Gastroesophageal sphincter (tissue), 4 donors: ENCODE results near the gene CADM1. TPM values are rescaled to one million over a fixed set of nuclear protein-coding genes. Genes with fewer than 3 reads are reported as not detected.
A peak's percentile ranks its signal among the peaks of the same experiment; 100 is the strongest.

Experiments
- ATAC-seq: fragments of 150-250 bp; one replicate; pipeline ENCODE4 v1.9.1; 2016; ENCODE audit warnings: mild to moderate bottlenecking, moderate library complexity
- H3K27ac ChIP-seq, 4 donors: fragments of 200-600 bp; sonication (generic) in 3 of 4; 1 replicate in 3 of 4; 2 replicates in 1 of 4; pipeline ENCODE4 v1.5.1; 2016 to 2019
- H3K27me3 ChIP-seq: fragments of 200-600 bp; sonication (generic); one replicate; pipeline ENCODE4 v1.5.1; 2019
- H3K36me3 ChIP-seq, 2 donors: fragments of 200-600 bp; sonication (generic); one replicate each; pipeline ENCODE4 v1.5.1; 2019; ENCODE audit warnings: control low read depth in 1 of 2
- H3K4me1 ChIP-seq, 3 donors: fragments of 200-600 bp; sonication (generic); 1 replicate in 2 of 3; 2 replicates in 1 of 3; pipeline ENCODE4 v1.5.1; 2016 to 2019; ENCODE audit warnings: control low read depth in 2 of 3
- H3K4me3 ChIP-seq, 2 donors: fragments of 200-600 bp; sonication (generic); one replicate each; pipeline ENCODE4 v1.5.1; 2019; ENCODE audit warnings: mild to moderate bottlenecking in 1 of 2, moderate library complexity in 1 of 2
- H3K9me3 ChIP-seq, 3 donors: fragments of 200-600 bp; sonication (generic); one replicate each; pipeline ENCODE4 v1.5.1; 2017 to 2019; ENCODE audit warnings: control low read depth in 2 of 3
- EP300 ChIP-seq: sonication (generic); formaldehyde crosslinking; IDR thresholded peaks from one replicate; pipeline ENCODE4 v1.6.1; 2017; ENCODE audit warnings: antibody characterized with exemption, mild to moderate bottlenecking
- POLR2A ChIP-seq, 2 donors: fragments of 450-650 bp; IDR thresholded peaks; one replicate each; pipeline ENCODE4 v1.6.1; 2017; ENCODE audit warnings: antibody characterized with exemption in 2 of 2, mild to moderate bottlenecking in 2 of 2, moderate library complexity in 1 of 2
- POLR2AphosphoS5 ChIP-seq: sonication (generic); formaldehyde crosslinking; IDR thresholded peaks from one replicate; pipeline ENCODE4 v1.6.1; 2017; ENCODE audit warnings: antibody characterized with exemption
- WGBS, 2 donors: methylation state at CpG; one replicate each; pipeline ENCODE4 v1.1.5; 2018; ENCODE audit warnings: low coverage in 1 of 2; 5-methylcytosine and 5-hydroxymethylcytosine counted together
- total RNA-seq, 4 donors: library from RNA; depleted of rRNA; stranded (reverse); fragments of >200 nt; gene quantifications; one replicate each; pipeline ENCODE4 v1.1.0, GENCODE V29; 2016
- TF ChIP-seq, protein P1 (sequence below), 4 experiments: fragments of 200-600 bp in 2 of 4; fragments of 450-650 bp in 2 of 4; sonication (generic) in 1 of 4; IDR thresholded peaks; one replicate each; pipeline ENCODE4 v1.5.1; 2017 to 2019; ENCODE audit warnings: antibody characterized with exemption in 4 of 4, mild to moderate bottlenecking in 2 of 4, moderate library complexity in 2 of 4

The CADM1 gene
- 10 to 100 TPM; 10.4 to 23.5 (median 17.1) TPM for total RNA-seq

GRCh38 chr11:115504276-115505158 lies at the start of gene CADM1:
TSS of gene CADM1 (minus strand) at chr11:115504415.
- H3K27me3 ChIP-seq = peaks cover 27% of the 10 kb centered on the region
- H3K9me3 ChIP-seq = no peaks in the 10 kb centered on the region
- 0 to 1% methylated on average over 29 to 30 of the region's 76 CpGs for WGBS, 2 donors
- peak within 1 kb of the TSS; percentile 34 to 94 (median 88) for H3K27ac ChIP-seq
- no peaks in the 10 kb centered on the region for H3K36me3 ChIP-seq
- TF ChIP-seq POLR2AphosphoS5 (peak; percentile 91), EP300 (no peak), POLR2A (IDR thresholded peaks at IDR 0.05) (peak; percentile 68 to 78)
- TF ChIP-seq, protein P1, sequence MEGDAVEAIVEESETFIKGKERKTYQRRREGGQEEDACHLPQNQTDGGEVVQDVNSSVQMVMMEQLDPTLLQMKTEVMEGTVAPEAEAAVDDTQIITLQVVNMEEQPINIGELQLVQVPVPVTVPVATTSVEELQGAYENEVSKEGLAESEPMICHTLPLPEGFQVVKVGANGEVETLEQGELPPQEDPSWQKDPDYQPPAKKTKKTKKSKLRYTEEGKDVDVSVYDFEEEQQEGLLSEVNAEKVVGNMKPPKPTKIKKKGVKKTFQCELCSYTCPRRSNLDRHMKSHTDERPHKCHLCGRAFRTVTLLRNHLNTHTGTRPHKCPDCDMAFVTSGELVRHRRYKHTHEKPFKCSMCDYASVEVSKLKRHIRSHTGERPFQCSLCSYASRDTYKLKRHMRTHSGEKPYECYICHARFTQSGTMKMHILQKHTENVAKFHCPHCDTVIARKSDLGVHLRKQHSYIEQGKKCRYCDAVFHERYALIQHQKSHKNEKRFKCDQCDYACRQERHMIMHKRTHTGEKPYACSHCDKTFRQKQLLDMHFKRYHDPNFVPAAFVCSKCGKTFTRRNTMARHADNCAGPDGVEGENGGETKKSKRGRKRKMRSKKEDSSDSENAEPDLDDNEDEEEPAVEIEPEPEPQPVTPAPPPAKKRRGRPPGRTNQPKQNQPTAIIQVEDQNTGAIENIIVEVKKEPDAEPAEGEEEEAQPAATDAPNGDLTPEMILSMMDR (IDR thresholded peaks at IDR 0.05) = peak; percentile 45 to 72 (median 61)
- peaks cover 0 to 42% (median 5%) of the 10 kb centered on the region in 3 donors for H3K4me1 ChIP-seq
- H3K4me3 ChIP-seq = peak within 1 kb of the TSS; percentile 58 to 79
- ATAC-seq = peak; percentile 94

DNA sequence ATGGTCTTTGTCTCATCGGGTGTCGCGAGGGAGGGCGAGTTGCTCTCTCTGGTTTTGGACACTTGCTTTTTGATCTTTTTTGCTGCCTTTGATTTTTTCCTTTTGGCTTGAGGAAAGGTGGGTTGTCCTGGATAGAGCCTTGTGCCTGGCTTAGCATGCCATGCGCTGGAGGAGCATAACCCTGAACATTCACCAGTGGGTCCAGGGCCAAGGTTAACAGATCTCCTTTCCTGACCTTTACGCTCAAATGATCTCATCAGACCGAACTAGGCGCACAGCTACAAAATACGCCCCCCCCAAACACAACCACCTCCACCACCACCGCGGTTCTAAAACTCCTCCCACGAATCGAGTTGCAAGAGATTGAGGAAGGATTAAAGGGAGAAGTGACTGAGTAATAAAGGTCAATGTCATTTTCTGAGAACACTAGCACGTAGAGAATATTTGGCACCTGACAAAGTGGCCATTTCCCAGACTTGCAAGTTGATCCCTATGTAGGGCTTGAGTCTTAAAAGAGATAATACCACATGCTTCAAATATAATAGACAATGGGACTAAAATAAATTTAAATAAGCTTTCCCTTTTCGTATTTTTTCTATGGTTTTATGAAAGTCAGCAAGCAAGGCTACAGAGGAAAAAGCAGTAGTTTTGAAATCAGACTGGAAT lies 48.7 kb upstream of the CADM1 start:
- Histone ChIP-seq H3K9me3 (no peaks in the 10 kb centered on the region), H3K27me3 (no peaks in the 10 kb centered on the region), H3K4me1 (no peaks in the 10 kb centered on the region), H3K36me3 (no peaks in the 10 kb centered on the region), H3K4me3 (no peak overlapping the region), H3K27ac (no peak overlapping the region)
- WGBS, 2 donors = 87 to 89% methylated on average over 4 to 11 of the region's 15 CpGs
- no peak for TF ChIP-seq POLR2A (IDR thresholded peaks at IDR 0.05)
- no peak for ATAC-seq

DNA sequence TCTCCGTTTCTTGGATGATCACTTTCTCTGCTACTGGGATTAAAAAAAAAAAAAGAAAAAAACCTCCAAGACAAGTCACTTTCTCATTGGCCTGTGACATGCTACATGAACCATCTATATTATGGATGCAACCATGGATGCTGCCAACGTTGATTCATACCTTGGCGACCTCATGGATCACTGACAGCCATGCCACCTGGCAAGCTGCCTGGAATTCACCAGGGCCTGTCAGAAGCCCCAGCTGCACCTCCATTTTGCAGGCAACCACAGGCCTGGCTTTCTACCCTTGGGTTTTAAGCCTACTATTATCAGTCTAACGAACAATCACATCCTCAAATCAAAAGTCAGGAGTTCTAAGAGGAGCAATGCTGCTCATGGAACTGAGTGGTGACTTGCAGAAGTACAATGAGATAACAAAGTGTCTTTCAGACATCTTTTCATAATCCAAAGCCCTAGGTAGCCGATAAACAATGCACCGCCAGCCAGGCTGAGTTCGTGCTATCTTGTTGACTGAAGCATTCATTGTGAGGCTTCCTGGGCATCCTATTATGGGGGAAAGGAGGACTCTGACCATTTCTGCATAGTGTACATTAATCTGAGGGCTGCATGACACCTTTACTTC lies 48.0 kb upstream of the CADM1 start:
- no peak for ATAC-seq
- Histone ChIP-seq H3K4me3 (no peak overlapping the region), H3K9me3 (no peaks in the 10 kb centered on the region), H3K4me1 (no peaks in the 10 kb centered on the region), H3K36me3 (no peaks in the 10 kb centered on the region), H3K27ac (no peak overlapping the region), H3K27me3 (no peaks in the 10 kb centered on the region)
- 92% methylated on average over 5 to 6 of the region's 7 CpGs for WGBS, 2 donors
- TF ChIP-seq, protein P1 (IDR thresholded peaks at IDR 0.05) = no peak
- no peak for TF ChIP-seq POLR2A (IDR thresholded peaks at IDR 0.05)
- no peak for TF ChIP-seq EP300
- no peak for TF ChIP-seq POLR2AphosphoS5

DNA sequence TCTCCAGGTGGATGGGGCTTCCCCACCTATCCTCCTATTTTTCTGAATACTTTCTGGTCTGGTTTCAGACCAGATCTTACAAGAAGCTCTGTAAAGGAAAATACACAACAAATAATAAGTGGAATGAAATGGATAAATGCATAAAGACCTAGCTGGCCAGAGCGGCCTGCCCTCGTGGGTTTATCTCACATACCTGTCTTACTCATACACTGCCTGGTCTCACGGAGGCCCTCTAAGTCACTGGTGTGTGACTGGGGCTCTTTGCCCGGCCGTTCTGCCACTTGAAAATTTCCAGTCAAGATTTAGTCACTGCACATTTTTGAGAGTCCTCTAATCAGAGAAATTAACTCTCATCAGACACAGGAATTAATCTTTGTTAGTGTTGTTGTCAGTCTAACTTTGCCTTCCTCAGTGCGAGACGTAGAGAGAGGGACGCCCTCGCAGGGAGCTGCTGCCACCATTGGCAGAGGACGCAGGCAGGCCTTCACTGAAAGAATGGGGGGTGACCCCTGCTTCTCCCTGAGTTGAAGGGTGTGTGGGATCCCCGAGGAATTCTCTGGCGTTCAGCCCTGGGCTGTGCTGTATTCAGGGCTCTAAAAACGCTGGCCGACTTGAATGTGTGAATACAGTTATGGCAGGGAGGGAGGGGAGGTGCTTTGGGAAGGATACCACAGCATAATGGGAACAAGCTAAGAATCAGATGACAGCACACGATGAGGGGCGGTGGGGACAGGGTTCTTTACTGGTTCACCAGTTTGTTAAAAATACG lies 46.3 kb upstream of the CADM1 start:
- no peak overlapping the region for H3K27ac ChIP-seq
- H3K4me3 ChIP-seq = no peak overlapping the region
- no peaks in the 10 kb centered on the region for H3K27me3 ChIP-seq
- H3K9me3 ChIP-seq = no peaks in the 10 kb centered on the region
- no peaks in the 10 kb centered on the region for H3K36me3 ChIP-seq
- ATAC-seq = no peak
- TF ChIP-seq, protein P1 (IDR thresholded peaks at IDR 0.05) = no peak
- TF ChIP-seq POLR2A (IDR thresholded peaks at IDR 0.05) (no peak), EP300 (no peak), POLR2AphosphoS5 (no peak)
- WGBS, 2 donors = 75 to 79% methylated on average over 8 to 9 of the region's 17 CpGs
- H3K4me1 ChIP-seq = no peaks in the 10 kb centered on the region
